ENCODE data around the gene ACBD6.

Gene ACBD6

GRCh38 chr1:180397175-180397574 lies 105.2 kb downstream of the ACBD6 start:
- Mint-ChIP-seq H3K27me3 (no peaks in the 10 kb centered on the region), H3K4me3 (no peak overlapping the region), H3K36me3 (peaks cover 37 to 58% of the 10 kb centered on the region in 2 donors), H3K9me3 (peaks cover 7 to 13% of the 10 kb centered on the region in 2 donors), H3K4me1 (peaks cover 3 to 5% of the 10 kb centered on the region in 2 donors), H3K27ac (no peak overlapping the region)
- ATAC-seq (replicated peaks) (no peak), DNase-seq (no peak)

GRCh38 chr1:180392427-180393145 lies 109.8 kb downstream of the ACBD6 start:
- DNase-seq (no peak), ATAC-seq (replicated peaks) (no peak)
- no peak overlapping the region for H3K27ac Mint-ChIP-seq
- H3K36me3 Mint-ChIP-seq = peaks cover 49 to 69% of the 10 kb centered on the region in 2 donors
- peaks cover 9 to 13% of the 10 kb centered on the region in 2 donors for H3K9me3 Mint-ChIP-seq
- no peak overlapping the region for H3K4me3 Mint-ChIP-seq
- H3K27me3 Mint-ChIP-seq = no peaks in the 10 kb centered on the region
- H3K4me1 Mint-ChIP-seq = no peaks in the 10 kb centered on the region

GRCh38 chr1:180392020-180392419 lies 110.4 kb downstream of the ACBD6 start:
- Mint-ChIP-seq H3K4me3 (no peak overlapping the region), H3K27me3 (no peaks in the 10 kb centered on the region), H3K27ac (no peak overlapping the region), H3K9me3 (peaks cover 11 to 15% of the 10 kb centered on the region in 2 donors), H3K36me3 (peaks cover 52 to 67% of the 10 kb centered on the region in 2 donors), H3K4me1 (peaks cover 0 to under 1% of the 10 kb centered on the region in 2 donors)
- DNase-seq (no peak), ATAC-seq (replicated peaks) (no peak)

GRCh38 chr1:180387413-180387812 lies 115.0 kb downstream of the ACBD6 start:
- Mint-ChIP-seq H3K36me3 (peaks cover 58 to 67% of the 10 kb centered on the region in 2 donors), H3K27me3 (no peaks in the 10 kb centered on the region), H3K27ac (no peak overlapping the region)

GRCh38 chr1:180386745-180387367 lies 115.5 kb downstream of the ACBD6 start:
- no peak for DNase-seq
- Mint-ChIP-seq H3K4me1 (peaks cover 0 to 3% of the 10 kb centered on the region in 2 donors), H3K9me3 (peaks cover 26 to 38% of the 10 kb centered on the region in 2 donors), H3K36me3 (peaks cover 62 to 69% of the 10 kb centered on the region in 2 donors), H3K4me3 (no peak overlapping the region), H3K27me3 (no peaks in the 10 kb centered on the region), H3K27ac (no peak overlapping the region)
- ATAC-seq (replicated peaks) = no peak

More at GRCh38 chr1:180387413-180387812, 115.0 kb downstream of the ACBD6 start:
- H3K4me3 Mint-ChIP-seq = no peak overlapping the region
- peaks cover 24 to 34% of the 10 kb centered on the region in 2 donors for H3K9me3 Mint-ChIP-seq
- peaks cover 0 to 3% of the 10 kb centered on the region in 2 donors for H3K4me1 Mint-ChIP-seq
- ATAC-seq (replicated peaks) (no peak), DNase-seq (no peak)

GRCh38 chr1:180385144-180385543 lies 117.2 kb downstream of the ACBD6 start:
- no peak overlapping the region for H3K27ac Mint-ChIP-seq
- H3K27me3 Mint-ChIP-seq = no peaks in the 10 kb centered on the region
- peaks cover 60 to 69% of the 10 kb centered on the region in 2 donors for H3K36me3 Mint-ChIP-seq
- H3K4me1 Mint-ChIP-seq = peaks cover 0 to 3% of the 10 kb centered on the region in 2 donors
- no peak overlapping the region for H3K4me3 Mint-ChIP-seq
- no peak for ATAC-seq (replicated peaks)
- no peak for DNase-seq
- H3K9me3 Mint-ChIP-seq = peaks cover 32 to 40% of the 10 kb centered on the region in 2 donors

- H3K36me3 Mint-ChIP-seq = peaks cover 67 to 76% of the 10 kb centered on the region in 2 donors
- peaks cover 0 to 3% of the 10 kb centered on the region in 2 donors for H3K4me1 Mint-ChIP-seq
- ATAC-seq (replicated peaks) (no peak), DNase-seq (no peak)
- no peak overlapping the region for H3K27ac Mint-ChIP-seq
- no peak overlapping the region for H3K4me3 Mint-ChIP-seq
- H3K9me3 Mint-ChIP-seq = peaks cover 36 to 45% of the 10 kb centered on the region in 2 donors
- no peaks in the 10 kb centered on the region for H3K27me3 Mint-ChIP-seq
Observed at GRCh38 chr1:180384286-180385005, 117.9 kb downstream of the ACBD6 start.

- peaks cover 41 to 54% of the 10 kb centered on the region in 2 donors for H3K9me3 Mint-ChIP-seq
- peaks cover 74 to 88% of the 10 kb centered on the region in 2 donors for H3K36me3 Mint-ChIP-seq
- no peak for DNase-seq
- no peaks in the 10 kb centered on the region for H3K27me3 Mint-ChIP-seq
- peaks cover 5% of the 10 kb centered on the region in 2 donors for H3K4me1 Mint-ChIP-seq
- no peak overlapping the region for H3K27ac Mint-ChIP-seq
- H3K4me3 Mint-ChIP-seq = no peak overlapping the region
- ATAC-seq (replicated peaks) = no peak
Observed at GRCh38 chr1:180382326-180383115, 119.9 kb downstream of the ACBD6 start.

- no peak for DNase-seq
- peaks cover 73 to 88% of the 10 kb centered on the region in 2 donors for H3K36me3 Mint-ChIP-seq
- peaks cover 4 to 5% of the 10 kb centered on the region in 2 donors for H3K4me1 Mint-ChIP-seq
- peaks cover 41 to 53% of the 10 kb centered on the region in 2 donors for H3K9me3 Mint-ChIP-seq
- no peaks in the 10 kb centered on the region for H3K27me3 Mint-ChIP-seq
- ATAC-seq (replicated peaks) = no peak
- no peak overlapping the region for H3K4me3 Mint-ChIP-seq
- H3K27ac Mint-ChIP-seq = peak overlapping the region; percentile 14
Observed at GRCh38 chr1:180381184-180381580, 121.2 kb downstream of the ACBD6 start.

GRCh38 chr1:180380259-180381183 lies 121.9 kb downstream of the ACBD6 start:
- Mint-ChIP-seq H3K36me3 (peaks cover 70 to 91% of the 10 kb centered on the region in 2 donors), H3K27me3 (no peaks in the 10 kb centered on the region), H3K4me1 (peaks cover 4 to 5% of the 10 kb centered on the region in 2 donors), H3K27ac (no peak overlapping the region), H3K4me3 (no peak overlapping the region), H3K9me3 (peaks cover 39 to 53% of the 10 kb centered on the region in 2 donors)
- ATAC-seq (replicated peaks) (no peak), DNase-seq (no peak)

- no peak overlapping the region for H3K4me3 Mint-ChIP-seq
- peaks cover 3 to 5% of the 10 kb centered on the region in 2 donors for H3K4me1 Mint-ChIP-seq
- H3K9me3 Mint-ChIP-seq = peaks cover 22 to 25% of the 10 kb centered on the region in 2 donors
- no peak overlapping the region for H3K27ac Mint-ChIP-seq
- DNase-seq (no peak), ATAC-seq (replicated peaks) (no peak)
- H3K27me3 Mint-ChIP-seq = no peaks in the 10 kb centered on the region
- peaks cover 42 to 63% of the 10 kb centered on the region in 2 donors for H3K36me3 Mint-ChIP-seq
Observed at GRCh38 chr1:180376800-180377199, 125.6 kb downstream of the ACBD6 start.

GRCh38 chr1:180376253-180376652 lies 126.1 kb downstream of the ACBD6 start:
- Mint-ChIP-seq H3K9me3 (peaks cover 21 to 25% of the 10 kb centered on the region in 2 donors), H3K36me3 (peaks cover 39 to 63% of the 10 kb centered on the region in 2 donors), H3K4me3 (no peak overlapping the region), H3K27ac (no peak overlapping the region), H3K4me1 (peaks cover 3 to 5% of the 10 kb centered on the region in 2 donors), H3K27me3 (no peaks in the 10 kb centered on the region)
- ATAC-seq (replicated peaks) = no peak
- no peak for DNase-seq

GRCh38 chr1:180372728-180373127 lies 129.6 kb downstream of the ACBD6 start:
- Mint-ChIP-seq H3K27me3 (no peaks in the 10 kb centered on the region), H3K9me3 (peaks cover 9 to 10% of the 10 kb centered on the region in 2 donors), H3K27ac (no peak overlapping the region), H3K4me3 (no peak overlapping the region), H3K36me3 (peaks cover 23 to 43% of the 10 kb centered on the region in 2 donors), H3K4me1 (no peaks in the 10 kb centered on the region)
- ATAC-seq (replicated peaks) = no peak
- no peak for DNase-seq

Data from stimulated activated naive B cell treated with anti-CD40 and anti-IgM and Interleukin-4, amounts not matched to agents 10 μg/mL and 1 μg/mL and 100 μg/mL, for 72 hours (primary cell).